Measurements from ENCODE around the gene SMCO4. TPM values are rescaled to one million over a fixed set of nuclear protein-coding genes. Genes with fewer than 3 reads are reported as not detected.
"Not testable (repeated sequence)": the region's sequence is repeated elsewhere in the genome, so short reads cannot be mapped to it uniquely, and the experiment has no call there.

SMCO4 gene
- total and polyA plus RNA-seq, 2 of the 8 experiments (the other 6 are each of a cell fraction or from before 2014, with no cell fraction given): 33.2 to 53.9 TPM

- H2BK5ac ChIP-seq (ENCODE audit: low read depth, low read length); H3K18ac ChIP-seq (ENCODE audit: extremely low read depth, low read length); H3K27me3 ChIP-seq (replicated peaks in 1 of 4; ENCODE audit: control insufficient read depth in 3 of 4, extremely low read depth in 1 of 4, insufficient read depth in 3 of 4, low read length in 3 of 4); H3K4me2 ChIP-seq (ENCODE audit: insufficient read depth in 1 of 2, low read depth in 2 of 2, low read length in 2 of 2); H3K4me1 ChIP-seq (replicated peaks in 1 of 4; ENCODE audit: control insufficient read depth in 3 of 4, insufficient read depth in 4 of 4, low read length in 3 of 4); H2BK120ac ChIP-seq (replicated peaks; ENCODE audit: low read depth, low read length); FAIRE-seq; H4K20me1 ChIP-seq (replicated peaks in 1 of 2; ENCODE audit: control insufficient read depth in 1 of 2, insufficient read depth in 2 of 2, low read length in 2 of 2); H3K79me1 ChIP-seq (ENCODE audit: low read depth, low read length); H4K91ac ChIP-seq (replicated peaks; ENCODE audit: insufficient read length, low read length); H4K5ac ChIP-seq (ENCODE audit: insufficient read length, low read depth, low read length); H3K56ac ChIP-seq (replicated peaks; ENCODE audit: insufficient read length, low read depth, low read length); H3K36me3 ChIP-seq (ENCODE audit: control insufficient read depth in 2 of 4, insufficient read depth in 4 of 4, low read length in 3 of 4); H2BK12ac ChIP-seq (ENCODE audit: low read depth, low read length); H3K23ac ChIP-seq (ENCODE audit: insufficient read length); H3K4me3 ChIP-seq (ENCODE audit: extremely low read depth in 1 of 4, insufficient read depth in 2 of 4, low read depth in 3 of 4, low read length in 4 of 4); H2AK5ac ChIP-seq (ENCODE audit: low read depth, low read length); H4K8ac ChIP-seq (ENCODE audit: extremely low read depth, insufficient read depth, low read length); H3K4ac ChIP-seq (replicated peaks; ENCODE audit: insufficient read length, low read depth, low read length); H3K27ac ChIP-seq (ENCODE audit: low read depth, low read length); CTCF ChIA-PET (ENCODE audit: partially characterized antibody); H3K9ac ChIP-seq (replicated peaks in 1 of 4; ENCODE audit: extremely low read depth in 1 of 4, low read depth in 3 of 4, low read length in 3 of 4); H2BK20ac ChIP-seq (ENCODE audit: low read length); H3K23me2 ChIP-seq (ENCODE audit: low read depth, low read length); H2BK15ac ChIP-seq (ENCODE audit: low read length); DNase-seq (ENCODE audit: low read depth in 1 of 2, low spot score in 2 of 2); H3K79me2 ChIP-seq (ENCODE audit: control insufficient read depth in 1 of 2, insufficient read depth in 2 of 2, low read length in 2 of 2); H3K9me3 ChIP-seq (ENCODE audit: insufficient read depth in 2 of 2, low read depth in 1 of 2, low read length in 1 of 2); H2AFZ ChIP-seq (ENCODE audit: low read length); H3K14ac ChIP-seq (ENCODE audit: insufficient read length): not testable (repeated sequence)
- POLR2A ChIA-PET (ENCODE audit: partially characterized antibody): interaction anchor here (0.9 kb wide), 1 partner anchor 14 kb away, joined by 3 read pairs; no protein-coding TSS in a partner anchor
- whole genome bisulfite sequencing, 2 experiments (ENCODE audit: extremely low coverage in 1 of 2, insufficient coverage in 1 of 2, insufficient read length in 1 of 2, insufficient replicate concordance in 2 of 2, low coverage in 1 of 2, low lambda C conversion rate in 2 of 2, missing lambda C conversion rate in 1 of 2): 94% methylated on average over 4 of the region's 4 CpGs; no CpG with 5 or more reads in 1 of the 2 experiments
Observed at GRCh38 chr11:93463666-93464065, 79.5 kb downstream of the SMCO4 start.
